HG03175 (cell line): ENCODE measurements around the gene ARSG.
"Not testable (repeated sequence)": the region's sequence is repeated elsewhere in the genome, so short reads cannot be mapped to it uniquely, and the experiment has no call there.

Experiments
- ATAC-seq: cut with Tn5 transposase; IDR thresholded peaks from one replicate; pipeline ENCODE4 v1.9.1; 2021; ENCODE audit warnings: mild to moderate bottlenecking, moderate library complexity; ENCODE audit not compliant: unreplicated experiment

The ARSG gene

DNA sequence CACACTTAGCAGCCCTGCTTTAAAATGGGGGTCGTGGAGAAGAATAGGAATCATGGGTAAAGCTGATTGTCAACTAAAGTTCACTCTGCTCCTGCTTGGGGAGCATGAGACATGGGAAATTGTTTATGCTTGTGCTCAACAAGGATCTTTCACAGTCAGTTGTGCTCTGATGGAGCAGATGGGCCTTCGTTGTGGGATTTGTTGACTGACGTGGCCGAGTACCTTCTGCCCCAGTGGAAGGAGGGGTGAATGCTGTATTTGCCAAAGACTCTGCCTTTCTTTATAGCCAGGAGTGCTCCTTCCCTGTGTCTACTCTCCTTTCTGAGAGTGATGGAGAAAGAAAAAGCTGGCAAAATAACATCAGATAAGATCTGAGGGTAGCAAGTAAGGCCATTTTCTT lies 11.4 kb downstream of the ARSG start:
- no peak for ATAC-seq

DNA sequence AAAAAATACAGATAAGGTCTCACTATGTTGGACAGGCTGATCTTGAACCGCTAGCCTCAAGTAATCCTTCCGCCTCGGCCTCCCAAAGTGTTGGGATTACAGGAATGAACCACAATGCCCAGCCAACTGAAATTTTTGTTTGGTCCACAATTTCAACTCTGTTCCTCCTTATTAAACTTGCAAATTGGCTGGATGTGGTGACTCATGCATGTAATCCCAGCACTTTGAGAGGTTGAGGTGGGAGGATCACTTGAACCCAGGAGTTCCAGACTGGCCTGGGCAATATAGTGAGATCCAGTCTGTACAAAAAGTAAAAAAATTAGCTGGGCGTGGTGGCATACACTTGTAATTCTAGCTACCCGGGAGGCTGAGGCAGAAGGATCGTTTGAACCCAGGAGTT lies 13.4 kb downstream of the ARSG start:
- no peak for ATAC-seq

DNA sequence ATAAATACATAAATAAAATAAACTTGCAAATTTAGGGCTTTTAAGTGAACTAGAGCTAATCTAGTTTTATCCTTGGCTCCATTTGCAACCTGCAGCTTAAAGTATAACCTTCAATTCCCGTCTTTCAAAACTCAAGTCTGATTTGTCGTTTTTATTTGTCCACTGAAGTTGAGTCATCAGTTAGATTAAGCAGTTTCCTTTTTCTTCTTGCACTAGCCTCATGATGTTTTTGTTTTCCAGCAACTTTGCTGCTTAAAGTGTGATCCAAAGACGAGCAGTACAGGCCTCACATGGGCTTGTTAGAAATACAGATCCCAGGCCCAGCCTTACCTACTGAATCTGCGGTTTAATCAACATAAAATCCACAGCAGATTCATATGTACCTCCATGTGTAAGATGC lies 13.8 kb downstream of the ARSG start:
- ATAC-seq, result no peak

DNA sequence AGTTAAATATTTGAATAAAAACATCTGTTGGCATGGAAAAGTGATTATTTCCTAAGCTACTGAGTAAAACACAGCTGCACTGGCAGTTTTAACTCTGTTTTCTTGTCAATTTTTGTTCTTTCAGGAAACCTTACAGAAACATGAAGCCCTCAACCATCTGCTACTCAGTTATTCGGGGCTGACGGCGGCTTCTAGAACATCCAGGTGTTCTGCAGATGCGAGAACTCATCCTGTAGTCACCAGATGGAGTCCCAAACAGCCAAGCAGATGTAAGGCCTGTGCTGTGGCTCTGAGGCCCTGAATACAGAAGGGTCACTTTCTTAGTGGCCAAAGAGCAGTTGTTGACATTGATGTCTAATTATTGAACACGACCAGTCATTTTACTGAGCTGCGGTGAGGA lies 15.5 kb downstream of the ARSG start:
- ATAC-seq, result no peak

DNA sequence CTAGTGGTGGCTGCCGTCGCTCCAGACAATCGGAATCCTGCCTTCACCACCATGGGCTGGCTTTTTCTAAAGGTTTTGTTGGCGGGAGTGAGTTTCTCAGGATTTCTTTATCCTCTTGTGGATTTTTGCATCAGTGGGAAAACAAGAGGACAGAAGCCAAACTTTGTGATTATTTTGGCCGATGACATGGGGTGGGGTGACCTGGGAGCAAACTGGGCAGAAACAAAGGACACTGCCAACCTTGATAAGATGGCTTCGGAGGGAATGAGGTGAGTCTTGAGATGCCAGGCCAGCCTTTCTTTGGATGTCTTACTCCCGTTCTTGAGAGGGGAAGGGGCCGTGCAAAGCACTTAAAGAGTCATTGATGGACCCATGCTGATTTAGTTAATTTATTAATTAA lies 16.1 kb downstream of the ARSG start:
- ATAC-seq, result no peak

DNA sequence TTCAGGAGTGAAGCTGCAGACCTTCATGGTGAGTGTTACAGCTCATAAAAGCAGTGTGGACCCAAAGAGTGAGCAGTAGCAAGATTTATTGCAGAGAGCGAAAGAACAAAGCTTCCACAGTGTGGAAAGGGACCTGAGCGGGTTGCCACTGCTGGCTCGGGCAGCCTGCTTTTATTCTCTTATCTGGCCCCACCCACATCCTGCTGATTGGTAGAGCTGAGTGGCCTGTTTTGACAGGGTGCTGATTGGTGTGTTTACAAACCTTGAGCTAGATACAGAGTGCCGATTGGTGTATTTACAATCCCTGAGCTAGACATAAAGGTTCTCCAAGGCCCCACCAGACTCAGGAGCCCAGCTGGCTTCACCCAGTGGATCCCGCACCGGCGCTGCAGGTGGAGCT lies 17.2 kb downstream of the ARSG start:
- ATAC-seq, result not testable (repeated sequence)

DNA sequence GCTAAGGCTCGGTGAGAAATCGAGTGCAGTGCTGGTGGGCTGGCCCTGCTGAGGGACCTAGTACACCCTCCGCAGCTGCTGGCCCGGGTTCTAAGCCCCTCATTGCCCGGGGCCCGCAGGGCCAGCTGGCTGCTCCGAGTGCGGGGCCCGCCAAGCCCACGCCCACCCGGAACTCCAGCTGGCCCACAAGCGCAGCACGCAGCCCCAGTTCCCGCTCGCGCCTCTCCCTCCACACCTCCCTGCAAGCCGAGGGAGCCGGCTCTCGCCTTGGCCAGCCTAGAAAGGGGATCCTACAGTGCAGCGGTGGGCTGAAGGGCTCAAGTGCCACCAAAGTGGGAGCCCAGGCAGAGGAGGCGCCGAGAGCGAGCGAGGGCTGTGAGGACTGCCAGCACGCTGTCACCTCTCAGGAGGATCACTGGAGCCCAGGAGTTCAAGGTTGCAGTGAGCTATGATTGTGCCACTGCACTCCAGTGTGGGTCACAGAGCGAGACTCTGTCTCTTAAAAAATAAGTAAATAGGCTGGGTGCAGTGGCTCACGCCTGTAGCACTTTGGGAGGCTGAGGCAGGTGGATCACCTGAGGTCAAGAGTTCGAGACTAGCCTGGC lies 17.9 kb downstream of the ARSG start:
- ATAC-seq, result not testable (repeated sequence)

DNA sequence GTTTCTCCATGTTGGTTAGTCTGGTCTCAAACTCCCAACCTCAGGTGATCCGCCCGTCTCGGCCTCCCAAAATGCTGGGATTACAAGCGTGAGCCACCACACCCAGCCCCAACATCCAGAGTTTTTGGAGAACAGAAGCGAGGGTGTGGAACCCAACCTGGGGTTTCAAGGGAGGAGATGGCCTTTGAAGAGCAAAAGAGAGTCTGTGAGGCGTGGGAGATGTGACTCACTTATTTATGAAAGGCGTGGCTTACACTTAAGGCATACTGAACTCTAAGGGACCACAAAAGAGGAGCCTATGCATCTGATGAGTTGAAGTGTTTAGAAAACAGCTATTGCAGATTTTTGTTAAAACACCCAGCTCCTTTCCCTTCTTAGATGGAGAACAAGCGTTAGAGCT lies 18.9 kb downstream of the ARSG start:
- ATAC-seq, result no peak

DNA sequence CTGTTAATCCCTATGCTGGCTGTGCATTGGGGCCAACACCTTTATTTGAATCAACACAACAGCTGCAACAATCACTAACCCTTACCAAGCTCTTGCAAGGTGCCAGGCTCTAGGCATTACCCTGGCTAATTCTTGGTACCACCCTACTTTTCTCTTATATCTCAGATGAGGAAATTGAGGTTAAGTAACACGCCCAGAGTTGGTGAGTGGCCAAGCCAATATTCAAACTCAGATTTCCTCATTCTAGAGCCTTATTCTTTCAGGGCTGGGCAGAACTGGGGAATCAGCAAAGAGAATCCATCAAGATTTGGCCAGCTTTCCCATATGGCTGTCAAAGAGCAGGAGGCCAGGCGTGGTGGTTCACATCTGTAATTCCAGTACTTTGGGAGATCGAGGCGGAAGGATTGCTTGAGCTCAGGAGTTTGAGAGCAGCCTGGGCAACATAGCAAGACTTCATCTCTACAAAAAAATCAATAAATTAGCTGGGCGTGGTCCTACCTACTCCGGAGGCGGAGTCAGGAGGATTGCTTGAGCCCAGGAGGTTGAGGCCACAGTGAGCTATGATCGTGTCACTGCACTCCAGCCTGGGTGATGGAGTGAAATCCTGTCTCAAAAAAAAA lies 23.7 kb downstream of the ARSG start:
- no peak for ATAC-seq

DNA sequence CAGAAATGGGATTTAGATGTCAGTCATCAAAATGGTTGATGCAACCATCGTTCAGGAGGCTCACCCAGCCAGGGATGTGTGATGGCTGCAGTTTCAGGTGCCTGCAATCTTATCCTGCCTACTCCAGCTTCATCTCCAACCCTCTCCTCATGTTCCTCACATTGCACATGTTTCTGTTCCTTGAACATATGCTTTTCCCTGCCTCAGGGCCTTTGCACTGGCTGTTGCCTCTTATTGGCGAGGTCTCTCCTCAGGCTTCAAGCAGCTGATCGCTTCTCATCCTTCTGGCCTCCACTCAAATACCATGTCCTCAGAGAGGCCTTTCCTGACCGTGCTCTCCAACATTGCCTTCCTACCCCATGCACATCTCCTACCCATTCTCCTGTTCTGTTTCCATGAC lies 24.6 kb downstream of the ARSG start:
- no peak for ATAC-seq

DNA sequence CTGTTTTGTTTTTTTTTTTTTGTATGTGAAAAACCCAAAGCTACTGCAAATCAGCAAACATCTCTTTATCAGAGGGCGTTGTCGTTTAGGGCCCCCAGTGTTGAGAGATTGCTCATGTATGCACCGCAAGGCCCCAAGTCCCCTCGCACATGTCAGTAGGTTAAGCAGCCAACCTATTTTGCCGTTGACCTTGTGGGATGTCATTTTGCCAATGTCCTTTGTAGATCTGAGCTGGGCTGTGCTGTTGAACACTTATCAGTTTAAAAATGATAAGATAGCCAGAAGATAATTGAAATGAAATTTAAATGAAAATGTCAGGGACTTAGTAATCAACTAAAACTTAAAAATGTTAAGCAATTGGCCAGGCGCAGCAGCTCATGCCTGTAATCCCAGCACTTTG lies 26.2 kb downstream of the ARSG start:
- ATAC-seq, result no peak

DNA sequence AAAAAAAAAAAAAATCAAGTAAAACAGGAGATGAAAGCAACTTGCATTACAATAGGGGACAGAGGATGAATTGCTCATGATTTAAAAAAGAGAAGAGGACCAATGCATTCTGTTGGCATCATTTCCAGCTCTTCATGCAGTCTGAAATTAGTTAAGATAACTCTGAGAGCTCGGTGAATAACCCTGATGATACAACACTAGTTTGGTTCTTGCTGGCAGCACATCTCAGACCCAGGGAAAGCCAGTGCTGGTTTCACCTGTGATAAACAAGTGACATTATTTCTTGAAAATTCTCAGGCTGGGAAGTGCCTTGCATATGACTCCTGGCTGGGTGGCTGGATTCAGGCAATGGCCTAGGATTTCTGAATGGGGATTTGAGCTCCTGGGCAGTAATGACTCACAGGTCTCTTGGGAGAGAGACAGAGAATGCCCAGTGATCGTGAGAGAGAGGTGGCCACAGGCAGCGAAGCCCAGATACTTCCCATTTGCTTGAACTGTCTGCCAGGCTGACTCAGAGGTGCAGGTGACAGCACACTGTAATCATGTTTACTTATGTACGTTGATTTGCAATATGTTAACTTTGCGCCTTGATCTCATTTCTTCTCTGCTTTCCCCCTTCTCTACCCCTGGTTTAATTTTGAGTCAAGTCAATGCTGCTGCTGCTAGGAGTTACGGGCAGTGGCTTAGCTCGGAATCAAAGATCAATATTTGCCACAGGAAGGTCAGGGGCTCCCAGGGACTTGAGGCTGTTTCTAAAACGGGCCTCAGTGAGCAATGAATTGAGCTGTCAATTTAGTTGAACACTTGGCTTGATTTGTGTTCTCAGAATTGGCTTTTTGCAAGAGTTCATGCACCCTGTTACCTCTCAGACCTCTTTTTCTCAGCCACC lies 27.1 kb downstream of the ARSG start:
- no peak for ATAC-seq

DNA sequence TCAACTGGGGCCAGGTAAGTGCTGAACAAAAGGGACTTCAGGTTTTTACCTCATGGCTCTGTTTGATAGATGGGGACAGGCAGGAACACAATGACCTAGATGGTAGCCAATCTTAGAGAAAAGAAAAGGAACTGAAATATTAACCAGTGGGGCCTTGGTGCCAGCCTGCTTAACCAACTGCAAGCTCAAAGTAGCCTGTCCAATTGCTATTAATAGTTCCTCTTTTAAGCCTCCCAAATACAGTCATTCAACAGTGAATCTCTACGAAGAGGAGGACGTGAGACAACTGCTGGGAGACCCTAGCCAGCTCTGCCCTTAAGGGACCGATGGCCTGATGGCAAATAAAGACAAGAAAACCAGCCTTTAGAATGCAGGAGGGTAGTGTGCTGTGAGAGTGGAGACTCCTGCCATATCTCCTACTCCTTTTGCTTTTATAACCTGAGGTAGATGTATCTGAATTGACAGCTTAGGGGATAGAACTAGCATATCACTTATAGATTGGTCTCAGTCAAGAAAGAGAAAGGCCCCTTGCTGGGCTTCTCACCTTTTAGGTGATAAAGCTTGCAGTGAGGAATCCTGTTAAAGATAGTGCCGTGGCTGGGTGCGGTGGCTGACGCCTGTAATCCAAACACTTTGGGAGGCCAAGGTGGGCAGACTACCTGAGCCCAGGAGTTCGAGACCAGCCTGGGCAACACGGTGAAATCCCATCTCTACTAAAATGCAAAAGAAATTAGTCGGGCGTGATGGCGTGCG lies 28.3 kb downstream of the ARSG start:
- ATAC-seq, result no peak

DNA sequence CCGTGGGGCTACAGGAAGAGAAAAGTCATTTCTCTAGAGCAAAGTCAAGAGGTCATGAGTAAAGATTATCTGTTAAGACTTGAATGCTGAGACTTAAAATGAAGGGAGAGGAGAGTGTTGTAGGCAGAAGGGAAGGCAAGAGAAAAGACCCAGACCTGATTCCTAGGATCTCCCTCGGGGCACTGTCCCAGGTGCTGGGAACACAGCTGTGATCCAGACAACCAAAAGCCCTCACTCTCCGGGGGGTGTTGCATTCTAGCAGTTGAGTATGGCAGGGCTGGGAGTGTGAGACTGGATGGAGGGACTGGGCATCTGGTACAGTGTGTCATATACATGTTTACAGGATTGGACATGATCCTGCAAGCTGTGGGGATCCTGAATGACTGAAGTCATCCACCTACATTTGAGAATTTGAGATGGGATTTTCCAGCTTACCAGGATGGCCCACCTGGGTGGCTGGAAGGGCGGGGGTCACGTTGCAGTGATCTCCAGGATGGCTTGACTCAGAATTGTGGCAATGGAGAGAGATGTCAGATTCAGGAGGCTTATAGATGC lies 29.1 kb downstream of the ARSG start:
- ATAC-seq, result no peak

DNA sequence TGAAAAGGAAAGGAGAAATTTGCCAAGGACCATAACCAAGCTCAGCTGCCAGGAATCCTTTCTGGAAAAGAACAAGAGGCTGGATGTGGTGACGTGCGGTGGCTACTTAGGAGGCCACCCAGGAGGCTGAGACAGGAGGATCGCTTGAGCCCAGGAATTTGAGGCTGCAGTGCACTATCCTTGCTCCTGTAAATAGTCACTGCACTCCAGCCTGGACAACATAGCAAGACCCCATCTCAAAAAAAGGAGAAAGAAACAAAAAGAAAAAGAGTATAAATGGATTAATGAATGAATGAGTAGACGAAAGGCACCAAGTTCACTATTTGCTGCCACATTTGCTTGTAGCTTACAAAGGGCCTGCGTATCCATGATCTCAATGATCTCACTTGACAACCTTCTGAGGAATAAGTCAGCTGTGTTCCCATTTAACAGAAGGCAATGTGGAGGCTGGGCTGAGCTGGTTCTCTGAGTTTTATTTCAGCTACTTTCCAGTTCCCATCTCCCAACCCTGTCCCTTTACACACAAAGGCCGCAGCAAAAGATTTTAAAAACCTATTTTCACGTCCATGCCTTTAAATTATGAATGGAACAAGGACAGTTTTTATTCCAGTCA lies 29.8 kb downstream of the ARSG start:
- no peak for ATAC-seq

DNA sequence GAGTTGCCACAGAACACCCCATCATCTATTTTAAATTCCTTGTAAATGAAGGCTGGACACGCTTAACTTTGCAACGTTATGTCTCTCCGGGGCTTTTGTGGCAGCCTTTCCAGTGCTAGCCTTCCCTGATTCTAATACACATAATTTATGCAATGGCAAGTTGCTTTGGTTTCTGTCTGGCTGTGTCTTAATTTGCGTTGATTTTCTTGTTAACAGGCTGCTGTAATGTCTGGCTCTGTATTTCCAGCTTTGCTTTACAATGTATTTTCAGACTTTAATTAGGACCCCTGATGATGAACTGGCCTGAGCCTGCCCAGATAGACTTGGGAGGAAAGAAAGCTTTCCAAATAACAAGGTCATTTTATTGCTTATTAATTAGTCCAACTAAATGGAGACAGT lies 30.3 kb downstream of the ARSG start:
- no peak for ATAC-seq

DNA sequence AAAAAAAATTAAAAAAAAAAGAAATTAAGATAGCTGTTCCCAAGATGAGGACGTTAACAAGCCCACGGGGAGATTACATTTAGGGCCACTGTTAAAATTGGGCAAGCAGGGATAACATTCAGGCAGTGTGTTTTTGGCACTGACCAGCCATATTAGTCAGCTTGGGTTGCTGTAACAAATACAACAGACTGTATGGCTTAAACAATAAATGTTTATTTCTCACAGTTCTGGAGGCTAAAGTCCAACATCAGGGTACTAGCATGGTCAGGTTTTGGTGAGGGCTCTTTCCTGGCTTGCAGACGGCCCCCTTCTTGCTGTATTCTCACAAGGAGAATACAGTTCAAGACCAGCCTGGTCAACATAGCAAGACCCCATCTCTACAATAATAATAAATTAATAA lies 31.3 kb downstream of the ARSG start:
- no peak for ATAC-seq

DNA sequence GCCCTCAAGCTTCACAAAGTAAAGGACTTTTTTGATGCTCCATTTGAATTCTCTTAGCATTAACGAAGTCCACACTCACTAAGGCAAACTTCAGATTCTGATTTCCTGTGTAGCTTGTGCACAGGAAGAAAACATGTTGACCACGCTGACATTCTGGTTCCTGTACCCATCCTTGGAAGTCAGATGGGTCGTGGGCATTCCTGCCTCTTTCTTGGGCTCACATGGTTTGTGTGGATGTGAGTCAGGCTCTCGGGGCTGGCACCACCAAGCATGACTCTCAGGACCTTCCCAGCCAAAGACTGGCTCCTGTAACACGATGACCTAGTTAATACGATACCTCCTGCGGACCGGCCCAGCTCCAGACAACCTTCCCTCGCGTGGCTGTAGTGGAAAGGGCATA lies 32.8 kb downstream of the ARSG start:
- ATAC-seq, result no peak

DNA sequence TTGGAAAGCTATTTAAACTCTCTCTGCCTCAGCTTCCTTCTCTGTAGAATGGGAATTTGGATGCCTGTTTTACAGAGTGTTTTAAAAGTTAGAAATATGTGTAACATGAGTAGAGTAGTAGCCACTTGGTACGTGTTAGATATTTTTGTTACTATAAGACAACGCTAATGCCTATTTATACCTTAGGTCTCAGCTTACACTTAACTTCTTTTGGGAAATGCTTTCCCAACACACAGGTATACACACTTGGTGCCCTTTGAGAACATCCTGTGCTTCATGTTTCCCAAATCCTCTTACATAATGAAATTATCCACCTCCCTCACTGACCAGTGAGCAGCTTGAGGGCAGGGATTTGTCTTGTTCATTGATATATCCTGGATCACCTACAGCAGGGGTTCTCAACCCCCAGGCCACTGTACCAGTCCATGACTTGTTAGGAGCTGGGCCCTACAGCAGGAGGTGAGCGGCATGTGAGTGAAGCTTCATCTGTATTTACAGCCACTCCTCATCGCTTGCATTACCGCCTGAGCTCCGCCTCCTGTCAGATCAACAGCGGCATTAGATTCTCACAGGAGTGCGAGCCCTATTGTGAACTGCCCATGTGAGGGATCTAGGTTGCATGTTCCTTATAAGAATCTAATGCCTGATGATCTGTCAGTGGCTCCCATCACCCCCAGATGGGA lies 33.5 kb downstream of the ARSG start:
- no peak for ATAC-seq

DNA sequence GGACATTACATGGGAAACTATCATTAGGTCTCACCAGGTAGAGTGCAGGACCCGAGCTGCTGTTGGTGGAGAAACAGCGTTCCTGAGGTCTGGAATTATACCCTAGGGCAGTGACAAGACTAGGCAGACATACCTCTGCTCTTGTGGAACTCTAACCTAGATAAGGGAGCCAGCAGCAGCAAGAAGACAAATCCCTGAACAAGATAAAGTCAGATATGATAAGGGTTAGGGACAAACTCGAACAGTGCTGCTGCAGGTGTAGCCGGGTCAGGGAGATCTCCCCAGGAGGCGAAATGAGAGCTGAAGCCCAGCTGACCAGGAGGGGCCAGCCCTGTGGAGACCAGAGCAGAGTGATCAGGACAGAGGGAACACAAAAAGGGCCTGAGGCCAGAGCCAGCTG lies 34.7 kb downstream of the ARSG start:
- no peak for ATAC-seq
